HCT116 (cell line): ENCODE measurements around the gene KMT2C. TPM values are rescaled to one million over a fixed set of nuclear protein-coding genes. Genes with fewer than 3 reads are reported as not detected.

Source experiments
- ATAC-seq: fragments of 200-7000 bp; cut with Tn5 transposase; 2 replicates; pipeline ENCODE4 v1.9.1; 2020; ENCODE audit warnings: mild to moderate bottlenecking, moderate library complexity
- Bru-seq: library from RNA; stranded (reverse); fragments of 400-500 nt; gene quantifications from one replicate; lab custom pipeline; 2021; lab: Mats Ljungman, UMichigan
- BruChase-seq, 2 experiments: library from RNA; stranded (reverse); fragments of 400-500 nt; gene quantifications; one replicate each; lab custom pipeline; 2021; lab: Mats Ljungman, UMichigan
- BruUV-seq: library from RNA; stranded (reverse); fragments of 400-500 nt; replicated peaks from 2 replicates; lab custom pipeline; 2021; lab: Mats Ljungman, UMichigan
- CTCF ChIA-PET: fragments of 300-600 bp; sonication (Branson Sonifier 250); formaldehyde crosslinking; loops from one replicate; lab custom pipeline; 2021; ENCODE audit warnings: antibody characterized with exemption; lab: Charles Lee
- POLR2A ChIA-PET: fragments of 300-600, 350-600 bp; sonication (Branson Sonifier 250); formaldehyde crosslinking; loops from one replicate; lab custom pipeline; 2021; ENCODE audit warnings: antibody characterized with exemption; lab: Charles Lee
- RAD21 ChIA-PET, 2 experiments: fragments of 300-600 bp; sonication (Branson Sonifier 250); formaldehyde crosslinking; loops; one replicate each; lab custom pipeline; 2023; ENCODE audit warnings: low total read pairs in 2 of 2; ENCODE audit not compliant: uncharacterized antibody in 2 of 2, unreplicated experiment in 2 of 2, low non-redundant PET in 1 of 2; lab: Charles Lee
- DNase-seq: peaks from one replicate; pipeline ENCODE4 v3.0.0-alpha.2; 2010; ENCODE audit warnings: low read depth, low spot score
- H2AFZ ChIP-seq: fragments of 200-600 bp; shearing (Covaris generic), sonication (generic); 2 replicates; pipeline ENCODE4 v1.6.1; 2017; ENCODE audit warnings: low read depth, mixed run types, mixed read lengths, antibody characterized with exemption, low read length; ENCODE audit not compliant: poor library complexity, severe bottlenecking
- H3K27ac ChIP-seq: 2 replicates; pipeline ENCODE4 v1.5.1; 2012; ENCODE audit warnings: low read depth, low read length
- H3K27me3 ChIP-seq: fragments of 200-600 bp; sonication (generic); 2 replicates; pipeline ENCODE4 v1.6.1; 2016; ENCODE audit warnings: mixed run types, low read length, mixed read lengths; ENCODE audit not compliant: insufficient read depth
- H3K36me3 ChIP-seq, 2 experiments: fragments of 200-500 bp in 1 of 2; fragments of 200-600 bp in 1 of 2; sonication (Bioruptor generic) in 1 of 2; sonication (generic) in 1 of 2; 2 replicates each; pipeline versions ENCODE4 v1.5.1 to v1.6.1; 2014 to 2016; ENCODE audit warnings: low read length in 2 of 2, inconsistent platforms in 1 of 2, mixed read lengths in 1 of 2, mixed run types in 1 of 2; ENCODE audit not compliant: insufficient read depth in 2 of 2, control insufficient read depth in 1 of 2
- H3K4me1 ChIP-seq, 2 experiments: fragments of 200-600 bp in 1 of 2; sonication (generic) in 1 of 2; 2 replicates each; pipeline versions ENCODE4 v1.5.1 to v1.6.1; 2012 to 2017; ENCODE audit warnings: low read length in 2 of 2, inconsistent platforms in 1 of 2, mild to moderate bottlenecking in 1 of 2, mixed read lengths in 1 of 2, mixed run types in 1 of 2, moderate library complexity in 1 of 2; ENCODE audit not compliant: insufficient read depth in 2 of 2, control insufficient read depth in 1 of 2
- H3K4me2 ChIP-seq: fragments of 200-600 bp; sonication (generic); 2 replicates; pipeline ENCODE4 v1.6.1; 2017; ENCODE audit warnings: mixed run types, low read length, mixed read lengths
- H3K4me3 ChIP-seq, 2 experiments: fragments of 200-600 bp in 1 of 2; sonication (generic) in 1 of 2; replicated peaks in 1 of 2; 2 replicates each; pipeline ENCODE4 v1.5.1; 2011 to 2016; ENCODE audit warnings: low read length in 2 of 2, control low read depth in 1 of 2, low read depth in 1 of 2, mild to moderate bottlenecking in 1 of 2, mixed read lengths in 1 of 2, mixed run types in 1 of 2
- H3K79me2 ChIP-seq: fragments of 200-600 bp; sonication (generic); 2 replicates; pipeline ENCODE4 v1.6.1; 2017; ENCODE audit warnings: mild to moderate bottlenecking, mixed run types, low read length, moderate library complexity, mixed read lengths; ENCODE audit not compliant: insufficient read depth
- H3K9ac ChIP-seq: fragments of 200-600 bp; sonication (generic); 2 replicates; pipeline ENCODE4 v1.6.1; 2016; ENCODE audit warnings: low read length, mixed read lengths
- H3K9me2 ChIP-seq: fragments of 200-600 bp; sonication (generic), shearing (Covaris generic); 2 replicates; pipeline ENCODE4 v1.6.1; 2017; ENCODE audit warnings: mixed run types, mild to moderate bottlenecking, moderate library complexity; ENCODE audit not compliant: insufficient read depth
- H3K9me3 ChIP-seq, 2 experiments: fragments of 200-500 bp in 1 of 2; fragments of 200-600 bp in 1 of 2; sonication (Bioruptor generic) in 1 of 2; sonication (generic) in 1 of 2; 2 replicates each; pipeline ENCODE4 v1.6.1; 2014 to 2017; ENCODE audit warnings: low read length in 2 of 2, mixed read lengths in 2 of 2, inconsistent platforms in 1 of 2, low read depth in 1 of 2, mild to moderate bottlenecking in 1 of 2, mixed run types in 1 of 2, moderate library complexity in 1 of 2; ENCODE audit not compliant: control insufficient read depth in 1 of 2, insufficient read depth in 1 of 2
- H4K20me1 ChIP-seq: fragments of 200-600 bp; sonication (generic), shearing (Covaris generic); 2 replicates; pipeline ENCODE4 v1.6.1; 2017; ENCODE audit warnings: mixed run types, mild to moderate bottlenecking, moderate library complexity; ENCODE audit not compliant: insufficient read depth
- CEBPB ChIP-seq: IDR thresholded peaks from 2 replicates; pipeline ENCODE4 v1.6.1; 2012; ENCODE audit warnings: low read depth
- EGR1 ChIP-seq: IDR thresholded peaks from 2 replicates; pipeline ENCODE4 v1.6.1; 2012; ENCODE audit warnings: low read depth
- EZH2 ChIP-seq: fragments of 200-600 bp; sonication (generic); IDR thresholded peaks from 2 replicates; pipeline ENCODE4 v1.6.1; 2017; ENCODE audit warnings: antibody characterized with exemption, mixed run types
- EZH2phosphoT487 ChIP-seq: fragments of 200-600 bp; IDR thresholded peaks from 2 replicates; pipeline ENCODE4 v1.6.1; 2018; ENCODE audit warnings: antibody characterized with exemption, borderline replicate concordance
- FOSL1 ChIP-seq: IDR thresholded peaks from 2 replicates; pipeline ENCODE4 v1.6.1; 2012; ENCODE audit warnings: low read depth
- MAX ChIP-seq: IDR thresholded peaks from 2 replicates; pipeline ENCODE4 v1.6.1; 2012
- POLR2A ChIP-seq: IDR thresholded peaks from 2 replicates; pipeline ENCODE4 v1.7.0; 2011; ENCODE audit warnings: borderline replicate concordance; ENCODE audit not compliant: insufficient read depth, insufficient read length; ENCODE audit errors: extremely low read depth
- POLR2AphosphoS5 ChIP-seq: IDR thresholded peaks from 2 replicates; pipeline ENCODE4 v1.6.1; 2011; ENCODE audit warnings: mild to moderate bottlenecking, low read depth, low read length, moderate library complexity
- REST ChIP-seq: IDR thresholded peaks from 2 replicates; pipeline ENCODE4 v1.6.1; 2012; ENCODE audit warnings: low read depth
- SRF ChIP-seq: IDR thresholded peaks from 2 replicates; pipeline ENCODE4 v1.6.1; 2012; ENCODE audit warnings: low read depth
- YY1 ChIP-seq: IDR thresholded peaks from 2 replicates; pipeline ENCODE4 v1.6.1; 2011; ENCODE audit warnings: low read length, low read depth, moderate library complexity, mild to moderate bottlenecking; ENCODE audit not compliant: insufficient replicate concordance; ENCODE audit errors: extremely low read depth
- intact Hi-C: fragments of 100-400 bp; cut with micrococcal nuclease; formaldehyde crosslinking; loops from 2 replicates; pipeline ENCODE4 v1.10.0; 2022
- long read RNA-seq: library from polyadenylated mRNA; unstranded; transcript quantifications from one replicate; pipeline ENCODE4 v2.0.0, GENCODE V29; 2021; ENCODE audit not compliant: unreplicated experiment
- polyA plus RNA-seq: library from polyadenylated mRNA; unstranded; fragments of >200 nt; gene quantifications from 2 replicates; pipeline ENCODE4 v1.2.1, GENCODE V29; 2012; ENCODE audit warnings: missing spikeins
- total RNA-seq: library from RNA; stranded (reverse); gene quantifications from one replicate; pipeline ENCODE4 v1.2.1, GENCODE V29; 2021; ENCODE audit not compliant: unreplicated experiment

Gene KMT2C
- total RNA-seq (22.9 TPM), Bru-seq, nascent RNA (percentile 87 among the genes with signal in this experiment), BruChase-seq, experiment 1, labeled RNA remaining after a 6-hour chase (percentile 80 among the genes with signal in this experiment), BruChase-seq, experiment 2, labeled RNA remaining after a 2-hour chase (percentile 84 among the genes with signal in this experiment)
- 5.3 and 7.4 TPM in 2 replicates for polyA plus RNA-seq
- long read RNA-seq, partial matches to known transcripts, result 7 of 11 reads
- long read RNA-seq, other reads (novel, unspliced or antisense), result 4 of 11 reads

GRCh38 chr7:152435384-152436110, at the start of gene KMT2C:
TSS of gene KMT2C (minus strand) at chr7:152436003. CDS start at chr7:152435786, 217 bp downstream.
- no peaks in the 10 kb centered on the region for H3K9me3 ChIP-seq
- peak within 1 kb of the TSS; percentile 91 for H3K27ac ChIP-seq
- peak within 1 kb of the TSS; percentile 64 to 68 for H3K4me3 ChIP-seq
- ChIA-PET CTCF (no interaction called here), RAD21 (no interaction called here), POLR2A (no interaction called here)
- no peak for DNase-seq
- H3K4me1 ChIP-seq, result peaks cover 7 to 14% of the 10 kb centered on the region in 2 experiments
- no peaks in the 10 kb centered on the region for H3K36me3 ChIP-seq
- H2AFZ ChIP-seq, result peak within 1 kb of the TSS; percentile 93
- peak within 1 kb of the TSS; percentile 73 for H3K9ac ChIP-seq
- no TSS peak for BruUV-seq
- H3K27me3 ChIP-seq, result no peaks in the 10 kb centered on the region
- TF ChIP-seq POLR2AphosphoS5, result peak; percentile 64
- TF ChIP-seq CEBPB, result no peak
- no peak for TF ChIP-seq YY1
- TF ChIP-seq FOSL1, result no peak
- TF ChIP-seq MAX, result peak; percentile 51
- peak within 1 kb of the TSS; percentile 76 for H3K4me2 ChIP-seq
- H4K20me1 ChIP-seq, result no peaks in the 10 kb centered on the region
- no peaks in the 10 kb centered on the region for H3K9me2 ChIP-seq
- peak; percentile 60 for ATAC-seq
- H3K79me2 ChIP-seq, result peaks cover 46% of the 10 kb centered on the region
- intact Hi-C loops, result loop anchor here (1.0 to 10.0 kb wide), 2 partner anchors 29 to 91 kb away; no protein-coding TSS in a partner anchor

GRCh38 chr7:152481082-152481481, 45.3 kb upstream of the KMT2C start:
- POLR2A ChIA-PET, result no interaction called here
- intact Hi-C loops, result no loop called here
- CTCF ChIA-PET, result no interaction called here
- no peaks in the 10 kb centered on the region for H4K20me1 ChIP-seq
- ATAC-seq (no peak), DNase-seq (no peak)
- no peaks in the 10 kb centered on the region for H3K79me2 ChIP-seq
- H3K36me3 ChIP-seq, result no peaks in the 10 kb centered on the region
- no peak overlapping the region for H3K4me3 ChIP-seq
- TF ChIP-seq FOSL1, result no peak
- no peak for TF ChIP-seq POLR2A
- TF ChIP-seq REST, result no peak
- no peak for TF ChIP-seq MAX
- TF ChIP-seq EZH2, result no peak
- TF ChIP-seq EZH2phosphoT487, result no peak
- no peak for TF ChIP-seq SRF
- TF ChIP-seq EGR1, result no peak
- no TSS peak for BruUV-seq
- H3K9ac ChIP-seq, result no peak overlapping the region
- no peaks in the 10 kb centered on the region for H3K9me2 ChIP-seq
- RAD21 ChIA-PET, result no interaction called here
- H3K27ac ChIP-seq, result no peak overlapping the region
- no peak overlapping the region for H3K4me2 ChIP-seq
- no peaks in the 10 kb centered on the region for H3K27me3 ChIP-seq
- peaks cover 0 to 5% of the 10 kb centered on the region in 2 experiments; a peak in 2 of 4 replicates for H3K4me1 ChIP-seq
- H3K9me3 ChIP-seq, result no peaks in the 10 kb centered on the region
- no peak overlapping the region for H2AFZ ChIP-seq
